Spleen (tissue), 7 donors: Measurements from ENCODE around the gene KCNJ14.

Source experiments
- POLR2A ChIP-seq, 3 donors: fragments of 450-650 bp; IDR thresholded peaks; one replicate each; pipeline ENCODE4 v1.5.1; 2017; ENCODE audit warnings: antibody characterized with exemption in 3 of 3, mild to moderate bottlenecking in 1 of 3
- POLR2AphosphoS5 ChIP-seq, 3 donors: sonication (generic); formaldehyde crosslinking; IDR thresholded peaks; one replicate each; pipeline ENCODE4 v1.5.1; 2017; ENCODE audit warnings: antibody characterized with exemption in 3 of 3
- TF ChIP-seq, protein P1 (sequence below), 11 experiments: fragments of 200-600 bp in 7 of 11; fragments of 450-650 bp in 4 of 11; sonication (generic) in 4 of 11; IDR thresholded peaks in 8 of 11; conservative IDR thresholded peaks in 3 of 11; 1 replicate in 7 of 11; 2 replicates in 4 of 11; pipeline versions ENCODE4 v1.4.0 to v1.8.0; 2016 to 2021; ENCODE audit warnings: antibody characterized with exemption in 11 of 11, inconsistent platforms in 4 of 11, mild to moderate bottlenecking in 1 of 11
- donor health status: DM: no; HTN: no; CAD: no; lungs with moderate emphysema.
- donor health status: DM: no; HTN: no; CAD: no.
- donor health status: DM: no; HTN: no; CAD: no.

DNA sequence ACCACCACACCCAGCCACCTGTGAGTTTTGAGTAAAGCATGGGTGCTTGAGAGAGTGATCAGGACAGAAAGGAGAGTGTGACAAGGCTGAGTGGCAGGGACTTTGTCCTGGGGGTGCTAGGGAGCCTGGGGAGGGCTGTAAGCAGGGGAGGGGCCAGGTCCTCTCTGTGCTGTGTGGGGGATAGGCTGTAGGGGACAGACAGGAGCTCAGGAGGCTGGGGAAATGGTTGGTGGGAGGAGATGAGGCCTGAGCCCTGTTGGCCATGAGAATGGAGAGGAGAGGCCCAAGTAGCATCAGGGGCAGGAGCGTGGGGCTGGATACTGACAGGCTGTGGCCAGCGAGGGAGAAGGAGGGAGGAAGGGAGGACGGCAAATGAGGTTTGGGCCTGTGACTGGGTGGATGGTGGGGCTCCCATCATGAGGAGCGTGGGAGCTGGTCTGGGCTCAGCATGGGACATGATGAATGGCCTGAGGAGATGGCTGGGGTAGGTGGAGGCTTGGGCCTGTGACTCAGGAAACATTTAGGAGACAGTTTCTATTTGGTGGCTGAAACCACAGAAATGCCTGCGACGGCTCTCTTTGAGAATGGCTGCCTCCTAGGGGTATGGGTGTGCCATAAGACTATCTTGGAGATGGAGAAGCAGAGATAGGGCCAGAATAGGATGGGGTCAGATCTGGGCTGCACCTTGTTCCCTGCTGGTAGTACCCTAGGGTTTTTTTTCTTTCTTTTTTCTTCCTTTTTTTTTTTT is 36.9 kb upstream of the KCNJ14 start:
- TF ChIP-seq POLR2AphosphoS5 (IDR thresholded peaks at IDR 0.05), result no peak
- TF ChIP-seq, protein P1, sequence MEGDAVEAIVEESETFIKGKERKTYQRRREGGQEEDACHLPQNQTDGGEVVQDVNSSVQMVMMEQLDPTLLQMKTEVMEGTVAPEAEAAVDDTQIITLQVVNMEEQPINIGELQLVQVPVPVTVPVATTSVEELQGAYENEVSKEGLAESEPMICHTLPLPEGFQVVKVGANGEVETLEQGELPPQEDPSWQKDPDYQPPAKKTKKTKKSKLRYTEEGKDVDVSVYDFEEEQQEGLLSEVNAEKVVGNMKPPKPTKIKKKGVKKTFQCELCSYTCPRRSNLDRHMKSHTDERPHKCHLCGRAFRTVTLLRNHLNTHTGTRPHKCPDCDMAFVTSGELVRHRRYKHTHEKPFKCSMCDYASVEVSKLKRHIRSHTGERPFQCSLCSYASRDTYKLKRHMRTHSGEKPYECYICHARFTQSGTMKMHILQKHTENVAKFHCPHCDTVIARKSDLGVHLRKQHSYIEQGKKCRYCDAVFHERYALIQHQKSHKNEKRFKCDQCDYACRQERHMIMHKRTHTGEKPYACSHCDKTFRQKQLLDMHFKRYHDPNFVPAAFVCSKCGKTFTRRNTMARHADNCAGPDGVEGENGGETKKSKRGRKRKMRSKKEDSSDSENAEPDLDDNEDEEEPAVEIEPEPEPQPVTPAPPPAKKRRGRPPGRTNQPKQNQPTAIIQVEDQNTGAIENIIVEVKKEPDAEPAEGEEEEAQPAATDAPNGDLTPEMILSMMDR (IDR thresholded peaks at IDR 0.05 in 8 of 11, conservative IDR thresholded peaks at IDR 0.05 in 3 of 11), result no peak
- no peak for TF ChIP-seq POLR2A (IDR thresholded peaks at IDR 0.05)
